ENCODE results near the gene PHACTR1. TPM values are rescaled to one million over a fixed set of nuclear protein-coding genes. Genes with fewer than 3 reads are reported as not detected.

PHACTR1 gene
- total and polyA plus RNA-seq, 9 of the 15 experiments (the other 6 are each of a cell fraction or from before 2014, with no cell fraction given) = 11.5 to 32.6 (median 22.0) TPM

DNA sequence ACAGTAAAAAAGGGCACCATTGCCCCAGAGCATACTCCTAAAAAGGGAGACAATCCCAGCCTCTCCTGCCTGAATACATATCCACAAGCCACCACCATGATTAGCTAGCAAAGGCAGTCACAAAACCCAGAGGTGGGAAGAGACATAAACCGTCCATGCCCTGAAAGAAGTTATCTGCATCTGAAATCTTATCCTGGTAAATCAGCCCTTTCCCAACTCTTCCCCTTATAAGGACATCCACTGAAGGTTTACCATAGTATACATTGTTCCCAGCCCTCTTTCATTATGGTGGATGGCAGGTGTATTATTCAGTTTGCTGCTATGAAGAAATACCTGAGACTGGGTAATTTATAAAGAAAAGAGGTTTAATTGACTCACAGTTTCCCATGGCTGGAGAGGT, 516.5 kb downstream of the PHACTR1 start:
- 8% methylated on average over 1 of the region's 1 CpG for WGBS (ENCODE audit: insufficient coverage, low coverage, missing lambda C conversion rate)
- FAIRE-seq = no peak

More for the DNA sequence above, 516.5 kb downstream of the PHACTR1 start:
- Histone ChIP-seq H3K79me2 (ENCODE audit: control insufficient read depth, insufficient read depth, low read length) (no peaks in the 10 kb centered on the region), H3K36me3 (ENCODE audit: control insufficient read depth, insufficient read depth, low read length) (no peaks in the 10 kb centered on the region), H3K4me1 (replicated peaks in 1 of 2; ENCODE audit: control insufficient read depth in 2 of 2, insufficient read depth in 2 of 2, low read length in 2 of 2) (no peaks in the 10 kb centered on the region), H3K9me1 (ENCODE audit: control insufficient read depth, insufficient read depth, low read length) (no peaks in the 10 kb centered on the region), H3K27ac (ENCODE audit: extremely low read depth, low read depth, low read length) (no peak overlapping the region), H3K27me3 (ENCODE audit: control insufficient read depth in 2 of 2, insufficient read depth in 2 of 2, low read length in 2 of 2) (peaks cover 8 to 12% of the 10 kb centered on the region in 2 experiments; a peak in 3 of 5 replicates), H3K4me3 (no peak overlapping the region), H3K4me2 (ENCODE audit: insufficient read depth, low read length) (no peak overlapping the region), H3K9me3 (replicated peaks; ENCODE audit: control insufficient read depth, insufficient read depth, low read depth, low read length) (no peaks in the 10 kb centered on the region), H3K9ac (ENCODE audit: insufficient read depth in 1 of 2, low read depth in 2 of 2, low read length in 2 of 2) (no peak overlapping the region), H2AFZ (ENCODE audit: low read depth, low read length) (no peak overlapping the region), H4K20me1 (replicated peaks; ENCODE audit: control insufficient read depth, insufficient read depth, low read length) (no peaks in the 10 kb centered on the region)
- no peak for DNase-seq (ENCODE audit: extremely low read depth in 1 of 4, low spot score in 3 of 4)
- in situ Hi-C loops (cut with MboI) (no loop called here), intact Hi-C loops (cut with micrococcal nuclease) (no loop called here)
- ATAC-seq = no peak
- ChIA-PET CTCF (ENCODE audit: low intra/inter-chr PET ratio) (no interaction called here), POLR2A (no interaction called here)
- BruUV-seq (replicated peaks) = no TSS peak
- TF ChIP-seq RNF2 (IDR thresholded peaks at IDR 0.05) (no peak), SNRNP70 (optimal IDR thresholded peaks at IDR 0.05; ENCODE audit: low read depth, low read length) (no peak), MAFF (IDR thresholded peaks at IDR 0.05; ENCODE audit: low read length) (no peak), ZNF175 (CRISPR knock-in tag; IDR thresholded peaks at IDR 0.05; ENCODE audit: low read depth) (no peak), MBD1 (CRISPR knock-in tag; IDR thresholded peaks at IDR 0.05) (no peak), SMARCA4 (IDR thresholded peaks at IDR 0.05) (no peak), MIER1 (IDR thresholded peaks at IDR 0.05; ENCODE audit: low read depth) (no peak), RB1 (IDR thresholded peaks at IDR 0.05; ENCODE audit: low read depth) (no peak)
